HG03095 (cell line): ENCODE measurements around the gene SULF2.
"Not testable (repeated sequence)": the region's sequence is repeated elsewhere in the genome, so short reads cannot be mapped to it uniquely, and the experiment has no call there.

Experiments used
- ATAC-seq: cut with Tn5 transposase; IDR thresholded peaks from one replicate; pipeline ENCODE4 v1.9.1; 2021; ENCODE audit warnings: moderate library complexity; ENCODE audit not compliant: unreplicated experiment

Gene SULF2

GRCh38 chr20:47785311-47785853 is at the start of gene SULF2:
Gene SULF2, minus strand, starts transcription at chr20:47785481. Its CDS starts 28,118 bp downstream, at chr20:47757363.
- no peak for ATAC-seq

GRCh38 chr20:47831675-47832074 is 46.4 kb upstream of the SULF2 start:
- not testable (repeated sequence) for ATAC-seq

GRCh38 chr20:47826716-47827115 is 41.4 kb upstream of the SULF2 start:
- not testable (repeated sequence) for ATAC-seq

GRCh38 chr20:47826006-47826405 is 40.7 kb upstream of the SULF2 start:
- not testable (repeated sequence) for ATAC-seq

GRCh38 chr20:47825011-47825762 is 39.9 kb upstream of the SULF2 start:
- no peak for ATAC-seq

GRCh38 chr20:47823941-47824340 is 38.7 kb upstream of the SULF2 start:
- not testable (repeated sequence) for ATAC-seq

GRCh38 chr20:47821481-47822100 is 36.3 kb upstream of the SULF2 start:
- no peak for ATAC-seq

GRCh38 chr20:47818996-47819609 is 33.8 kb upstream of the SULF2 start:
- no peak for ATAC-seq

- no peak for ATAC-seq
Observed at GRCh38 chr20:47818466-47818865, 33.2 kb upstream of the SULF2 start.

GRCh38 chr20:47818016-47818415 is 32.7 kb upstream of the SULF2 start:
- ATAC-seq: no peak

GRCh38 chr20:47817573-47817972 is 32.3 kb upstream of the SULF2 start:
- no peak for ATAC-seq

- ATAC-seq: no peak
Observed at GRCh38 chr20:47816487-47817451, 31.5 kb upstream of the SULF2 start.

GRCh38 chr20:47815866-47816265 is 30.6 kb upstream of the SULF2 start:
- no peak for ATAC-seq

GRCh38 chr20:47815416-47815806 is 30.1 kb upstream of the SULF2 start:
- no peak for ATAC-seq

- no peak for ATAC-seq
Observed at GRCh38 chr20:47814632-47815415, 29.5 kb upstream of the SULF2 start.

- no peak for ATAC-seq
Observed at GRCh38 chr20:47810721-47811347, 25.6 kb upstream of the SULF2 start.

GRCh38 chr20:47810116-47810677 is 24.9 kb upstream of the SULF2 start:
- no peak for ATAC-seq

- no peak for ATAC-seq
Observed at GRCh38 chr20:47809161-47809960, 24.1 kb upstream of the SULF2 start.
